Tibial nerve (tissue), 4 donors: ENCODE results near the gene PIGQ.

ENCODE experiments used
- EP300 ChIP-seq, 2 donors: sonication (generic); formaldehyde crosslinking; IDR thresholded peaks; one replicate each; pipeline ENCODE4 v1.6.1; 2017; ENCODE audit warnings: antibody characterized with exemption in 2 of 2, mild to moderate bottlenecking in 1 of 2
- TF ChIP-seq, protein P1 (sequence below), 5 experiments: fragments of 200-600 bp in 3 of 5; fragments of 450-650 bp in 2 of 5; sonication (generic) in 3 of 5; IDR thresholded peaks; one replicate each; pipeline ENCODE4 v1.5.1; 2016 to 2019; ENCODE audit warnings: antibody characterized with exemption in 5 of 5, mild to moderate bottlenecking in 3 of 5, moderate library complexity in 2 of 5

- TF ChIP-seq, protein P1, sequence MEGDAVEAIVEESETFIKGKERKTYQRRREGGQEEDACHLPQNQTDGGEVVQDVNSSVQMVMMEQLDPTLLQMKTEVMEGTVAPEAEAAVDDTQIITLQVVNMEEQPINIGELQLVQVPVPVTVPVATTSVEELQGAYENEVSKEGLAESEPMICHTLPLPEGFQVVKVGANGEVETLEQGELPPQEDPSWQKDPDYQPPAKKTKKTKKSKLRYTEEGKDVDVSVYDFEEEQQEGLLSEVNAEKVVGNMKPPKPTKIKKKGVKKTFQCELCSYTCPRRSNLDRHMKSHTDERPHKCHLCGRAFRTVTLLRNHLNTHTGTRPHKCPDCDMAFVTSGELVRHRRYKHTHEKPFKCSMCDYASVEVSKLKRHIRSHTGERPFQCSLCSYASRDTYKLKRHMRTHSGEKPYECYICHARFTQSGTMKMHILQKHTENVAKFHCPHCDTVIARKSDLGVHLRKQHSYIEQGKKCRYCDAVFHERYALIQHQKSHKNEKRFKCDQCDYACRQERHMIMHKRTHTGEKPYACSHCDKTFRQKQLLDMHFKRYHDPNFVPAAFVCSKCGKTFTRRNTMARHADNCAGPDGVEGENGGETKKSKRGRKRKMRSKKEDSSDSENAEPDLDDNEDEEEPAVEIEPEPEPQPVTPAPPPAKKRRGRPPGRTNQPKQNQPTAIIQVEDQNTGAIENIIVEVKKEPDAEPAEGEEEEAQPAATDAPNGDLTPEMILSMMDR (IDR thresholded peaks at IDR 0.05): no peak
- no peak for TF ChIP-seq EP300 (IDR thresholded peaks at IDR 0.05)
Measured at GRCh38 chr16:564690-565418, 4.9 kb upstream of the PIGQ start.
